GM12872 (cell line): Measurements from ENCODE around the gene PIK3R6.

Source experiments
- TF ChIP-seq, protein P1 (sequence below): IDR thresholded peaks from 3 replicates; pipeline ENCODE4 v1.5.1; 2011; ENCODE audit warnings: low read depth, mild to moderate bottlenecking, low read length, moderate library complexity; ENCODE audit not compliant: insufficient read depth

PIK3R6 gene

DNA sequence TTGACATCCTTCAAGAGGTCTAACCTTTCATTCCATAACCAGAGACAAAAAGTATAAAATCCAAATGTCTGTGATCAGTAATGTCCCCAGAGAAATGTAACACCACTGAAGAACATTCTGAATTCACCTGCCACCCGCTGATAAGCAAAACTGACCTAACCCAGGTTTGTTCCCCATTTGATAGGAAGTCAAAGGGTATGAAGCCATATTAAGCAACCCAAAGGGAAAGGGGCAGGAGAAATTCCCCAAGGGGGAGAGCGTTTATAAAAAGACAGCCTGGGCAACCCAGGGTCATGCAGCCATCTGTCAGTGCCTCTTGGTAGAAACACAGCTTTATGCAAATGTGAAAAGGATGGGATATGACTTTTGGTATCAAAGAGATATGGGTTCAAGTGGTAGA lies 30.7 kb upstream of the PIK3R6 start:
- TF ChIP-seq, protein P1, sequence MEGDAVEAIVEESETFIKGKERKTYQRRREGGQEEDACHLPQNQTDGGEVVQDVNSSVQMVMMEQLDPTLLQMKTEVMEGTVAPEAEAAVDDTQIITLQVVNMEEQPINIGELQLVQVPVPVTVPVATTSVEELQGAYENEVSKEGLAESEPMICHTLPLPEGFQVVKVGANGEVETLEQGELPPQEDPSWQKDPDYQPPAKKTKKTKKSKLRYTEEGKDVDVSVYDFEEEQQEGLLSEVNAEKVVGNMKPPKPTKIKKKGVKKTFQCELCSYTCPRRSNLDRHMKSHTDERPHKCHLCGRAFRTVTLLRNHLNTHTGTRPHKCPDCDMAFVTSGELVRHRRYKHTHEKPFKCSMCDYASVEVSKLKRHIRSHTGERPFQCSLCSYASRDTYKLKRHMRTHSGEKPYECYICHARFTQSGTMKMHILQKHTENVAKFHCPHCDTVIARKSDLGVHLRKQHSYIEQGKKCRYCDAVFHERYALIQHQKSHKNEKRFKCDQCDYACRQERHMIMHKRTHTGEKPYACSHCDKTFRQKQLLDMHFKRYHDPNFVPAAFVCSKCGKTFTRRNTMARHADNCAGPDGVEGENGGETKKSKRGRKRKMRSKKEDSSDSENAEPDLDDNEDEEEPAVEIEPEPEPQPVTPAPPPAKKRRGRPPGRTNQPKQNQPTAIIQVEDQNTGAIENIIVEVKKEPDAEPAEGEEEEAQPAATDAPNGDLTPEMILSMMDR: no peak

DNA sequence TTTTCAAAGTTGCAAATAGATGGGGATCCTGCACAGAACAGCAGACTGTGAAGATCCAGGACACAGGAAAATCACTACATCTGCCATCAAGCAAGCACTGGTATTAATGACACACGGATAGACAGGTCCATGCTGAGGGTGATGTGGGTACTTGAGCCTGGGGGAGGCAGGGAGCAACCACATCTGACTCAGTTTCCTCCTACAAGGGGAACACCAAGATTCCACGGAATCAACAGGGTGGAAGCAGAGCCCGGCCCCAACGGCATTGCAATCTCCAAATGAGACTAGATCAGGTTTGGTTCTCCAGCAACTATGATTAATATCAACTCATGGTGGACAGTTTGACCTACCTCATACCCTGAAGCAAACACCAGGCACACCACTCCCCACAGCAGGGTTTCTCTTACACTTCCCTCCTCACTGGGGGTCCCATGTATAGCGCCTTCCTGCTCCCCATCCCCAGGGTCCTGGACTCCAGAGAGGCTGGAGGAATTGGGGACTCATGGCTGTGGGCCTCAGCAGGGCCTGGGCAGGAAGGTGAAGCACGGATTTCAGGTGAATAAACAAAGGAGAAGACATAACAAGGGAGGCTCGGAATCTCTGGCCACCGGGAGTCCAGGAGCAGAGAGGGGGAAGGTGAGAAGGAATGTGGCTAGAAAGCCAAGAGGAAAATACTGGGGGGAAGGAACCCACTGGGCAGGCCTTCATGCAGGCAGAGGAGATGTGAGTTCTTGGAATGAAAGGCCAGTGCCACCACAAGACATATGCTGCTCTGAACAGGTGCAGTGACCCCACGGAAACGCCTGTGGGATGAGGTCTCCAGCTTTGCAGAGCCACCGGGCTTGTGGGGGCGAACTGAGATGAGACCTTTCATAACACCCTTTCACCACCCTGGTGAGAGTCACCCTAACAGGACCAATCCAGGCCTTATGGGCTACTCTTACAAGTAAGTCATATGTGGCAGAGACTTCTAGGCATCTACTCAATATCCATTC lies 29.5 kb upstream of the PIK3R6 start:
- TF ChIP-seq, protein P1: no peak

DNA sequence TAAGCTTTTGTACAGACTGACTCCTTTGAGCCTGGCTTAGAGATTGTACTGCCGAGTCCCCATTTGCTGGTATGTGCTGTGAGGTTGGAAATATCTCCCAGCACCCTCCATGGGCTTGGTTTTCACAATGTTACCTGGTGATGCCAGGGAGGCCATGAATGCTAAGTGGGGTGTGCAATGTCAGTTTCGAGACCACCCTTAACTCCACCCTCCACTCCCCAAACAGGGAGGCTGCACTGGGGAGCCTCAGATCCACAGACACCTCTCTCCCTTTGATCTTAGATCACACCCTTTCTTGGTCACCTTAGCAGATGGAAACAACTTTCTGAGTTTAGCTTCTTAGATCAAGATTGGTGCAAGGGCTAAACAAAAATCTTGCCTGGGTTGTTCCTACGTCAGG lies 28.6 kb upstream of the PIK3R6 start:
- TF ChIP-seq, protein P1: no peak

DNA sequence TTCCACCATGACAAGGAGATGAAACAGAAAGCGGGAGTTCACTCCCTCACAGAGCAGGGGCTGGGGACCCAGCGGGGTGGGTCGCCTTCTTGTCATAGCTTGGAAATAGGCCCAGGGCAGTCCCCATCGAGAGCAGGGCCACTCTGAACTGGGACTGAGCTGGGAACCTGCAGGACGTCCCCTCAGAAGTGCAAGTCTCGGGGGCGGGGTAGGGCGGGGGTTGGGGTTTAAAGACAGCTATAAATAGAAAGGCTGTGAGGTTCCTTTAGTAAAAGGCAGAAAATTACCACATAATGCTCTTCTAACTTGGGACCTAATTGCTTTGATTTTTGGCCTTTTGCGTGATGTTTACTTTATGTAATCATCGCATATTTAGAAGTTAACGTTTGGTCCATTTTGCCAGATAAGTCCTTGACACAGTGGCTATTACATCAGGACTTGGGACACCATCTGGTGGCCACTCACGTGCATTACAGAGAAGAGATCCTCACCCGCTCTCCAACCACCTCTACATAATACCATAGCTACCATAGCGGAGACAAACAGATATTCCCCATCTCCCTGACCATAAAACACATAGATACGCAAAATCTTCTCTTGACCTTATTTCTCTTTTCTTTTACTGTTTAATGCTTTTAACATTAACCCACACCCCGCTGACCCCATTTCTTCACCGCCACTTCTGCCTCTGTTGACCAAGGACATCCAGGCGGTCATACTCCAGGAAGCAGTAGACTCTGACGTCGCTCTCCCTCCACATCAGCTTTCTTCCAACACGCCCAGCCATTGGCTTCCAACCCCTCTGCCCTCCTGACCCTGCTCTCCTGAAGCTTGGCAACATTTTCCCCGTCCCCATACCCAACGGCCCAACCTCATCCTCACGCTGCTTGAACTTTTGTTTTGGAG lies 27.5 kb upstream of the PIK3R6 start:
- TF ChIP-seq, protein P1: peak; percentile 92

DNA sequence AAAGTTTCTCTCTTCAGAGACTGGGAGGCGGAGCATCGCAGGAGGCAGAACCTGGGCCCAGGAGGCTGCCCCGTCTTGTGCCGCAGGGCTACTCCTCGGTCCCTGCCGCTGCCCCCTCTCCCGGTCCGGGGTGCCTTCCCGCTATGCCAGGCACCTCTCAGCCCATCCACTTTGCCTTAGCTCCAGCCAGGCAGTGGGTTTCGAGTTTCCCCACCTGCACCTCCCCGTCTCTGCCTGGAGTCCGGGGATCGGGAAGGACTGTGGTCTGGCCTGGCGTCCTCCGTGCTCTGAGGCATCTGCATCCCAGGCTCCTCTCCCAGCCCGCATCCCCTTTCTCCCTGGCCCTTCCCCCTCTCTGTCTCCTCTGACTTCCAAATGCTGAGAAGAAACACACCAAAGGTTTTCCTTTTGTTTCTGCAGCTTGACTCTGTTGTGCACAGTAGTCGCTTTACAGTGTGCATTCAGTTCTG lies 26.8 kb upstream of the PIK3R6 start:
- TF ChIP-seq, protein P1: no peak

DNA sequence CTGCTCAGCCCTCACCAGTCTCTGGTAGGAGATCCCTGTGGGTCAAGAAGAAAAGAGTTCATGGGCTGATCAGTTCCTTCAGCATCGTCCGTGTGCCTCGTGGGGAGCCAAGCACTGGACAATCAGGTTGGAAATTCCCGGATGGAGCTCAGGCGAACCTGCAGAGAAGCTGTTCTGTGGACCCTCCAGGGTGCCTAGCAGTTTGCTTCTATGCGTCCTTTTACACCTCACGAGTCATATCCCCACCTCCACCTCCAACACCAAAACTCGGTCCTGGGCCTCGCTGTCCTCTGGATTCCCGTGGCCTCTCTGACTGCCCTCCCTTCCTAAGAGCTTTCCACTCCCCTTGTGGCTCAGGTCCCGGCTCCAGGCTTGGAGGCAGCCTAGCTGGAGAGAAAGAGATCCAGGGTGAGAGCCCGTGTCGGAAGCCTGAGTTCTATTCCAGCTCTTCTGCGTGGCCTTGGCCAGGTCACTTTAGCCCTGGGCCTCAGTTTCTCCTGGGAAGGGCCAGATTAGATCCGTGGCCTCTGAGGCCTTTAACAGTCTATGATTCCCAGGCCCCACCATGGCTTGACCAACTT lies 26.2 kb upstream of the PIK3R6 start:
- TF ChIP-seq, protein P1: no peak

DNA sequence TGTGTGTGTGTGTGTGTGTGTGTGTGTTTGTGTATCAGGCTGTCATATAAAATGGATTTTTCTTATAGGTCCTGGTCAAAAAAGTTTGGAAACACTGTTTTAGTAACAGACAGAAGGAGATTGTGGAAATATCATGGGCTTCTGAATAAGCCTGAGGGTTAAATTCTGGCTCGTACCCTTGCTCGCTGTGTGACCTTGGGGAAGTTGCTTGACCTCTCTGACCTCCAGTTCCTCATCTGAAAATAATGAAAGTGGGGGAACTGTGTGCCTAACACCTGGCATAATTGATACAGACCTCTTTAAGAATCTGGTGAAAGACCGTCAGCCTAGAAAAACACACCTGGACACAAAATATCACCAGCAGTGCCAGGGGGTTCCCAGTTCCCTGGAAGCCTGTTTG lies 25.6 kb upstream of the PIK3R6 start:
- TF ChIP-seq, protein P1: no peak
